ENCODE results near the gene WDR37.

DNA sequence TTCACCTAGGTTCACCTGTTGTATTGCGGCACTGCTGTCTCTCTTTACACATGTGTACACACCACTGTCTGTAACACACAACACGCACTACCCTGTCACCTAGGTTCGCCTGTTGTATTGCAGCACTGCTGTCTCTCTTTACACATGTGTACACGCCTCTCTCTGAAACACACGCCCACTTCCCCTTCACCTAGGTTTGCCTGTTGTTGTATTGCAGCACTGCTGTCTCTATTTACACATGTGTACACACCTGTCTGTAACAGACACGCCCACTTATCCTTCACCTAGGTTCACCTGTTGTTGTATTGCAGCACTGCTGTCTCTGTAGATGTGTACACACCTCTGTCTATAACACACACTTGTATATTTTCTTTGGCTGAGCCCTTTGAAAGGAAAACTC lies 51.5 kb downstream of the WDR37 start:
- TF ChIP-seq POLR2AphosphoS5 (IDR thresholded peaks at IDR 0.05; ENCODE audit: low read depth, low read length) (no peak), POLR2A (IDR thresholded peaks at IDR 0.05; ENCODE audit: low read depth, low read length) (no peak), TAF1 (IDR thresholded peaks at IDR 0.05; ENCODE audit: low read depth, low read length) (no peak)
